HG02943 (cell line): Measurements from ENCODE around the gene PSMB10.
"Not testable (repeated sequence)": the region's sequence is repeated elsewhere in the genome, so short reads cannot be mapped to it uniquely, and the experiment has no call there.

ENCODE experiments used
- ATAC-seq: cut with Tn5 transposase; IDR thresholded peaks from one replicate; pipeline ENCODE4 v1.9.1; 2021; ENCODE audit warnings: mild to moderate bottlenecking, low read depth, moderate library complexity; ENCODE audit not compliant: unreplicated experiment

PSMB10 gene

GRCh38 chr16:67943256-67943618, 6.6 kb upstream of the PSMB10 start:
- ATAC-seq = no peak

GRCh38 chr16:67942510-67943255, 6.0 kb upstream of the PSMB10 start:
- ATAC-seq = no peak

- no peak for ATAC-seq
Measured at GRCh38 chr16:67942200-67942509, 5.5 kb upstream of the PSMB10 start.

GRCh38 chr16:67941469-67942199, 5.0 kb upstream of the PSMB10 start:
- no peak for ATAC-seq

GRCh38 chr16:67940446-67941089, 3.9 kb upstream of the PSMB10 start:
- ATAC-seq = no peak

- ATAC-seq = no peak
Measured at GRCh38 chr16:67939507-67940445, 3.1 kb upstream of the PSMB10 start.

- not testable (repeated sequence) for ATAC-seq
Measured at GRCh38 chr16:67937713-67938112, 1.1 kb upstream of the PSMB10 start.

- ATAC-seq = peak; percentile 54
Measured at GRCh38 chr16:67936880-67937605, 393 bp upstream of the PSMB10 start.

GRCh38 chr16:67935402-67936123, 1.1 kb downstream of the PSMB10 start:
- ATAC-seq = peak; percentile 81

- ATAC-seq = no peak
Measured at GRCh38 chr16:67935101-67935401, 1.6 kb downstream of the PSMB10 start.

- ATAC-seq = no peak
Measured at GRCh38 chr16:67934306-67935100, 2.1 kb downstream of the PSMB10 start.

- ATAC-seq = no peak
Measured at GRCh38 chr16:67933805-67934204, 2.8 kb downstream of the PSMB10 start.

- no peak for ATAC-seq
Measured at GRCh38 chr16:67932462-67932840, 4.2 kb downstream of the PSMB10 start.

GRCh38 chr16:67931712-67932461, 4.8 kb downstream of the PSMB10 start, which contains the start of gene CTRL:
TSS of gene CTRL (minus strand) at chr16:67931862. CDS start at chr16:67931852, 10 bp downstream.
- no peak for ATAC-seq

GRCh38 chr16:67930678-67931211, 5.9 kb downstream of the PSMB10 start:
- ATAC-seq = no peak

GRCh38 chr16:67930191-67930590, 6.5 kb downstream of the PSMB10 start:
- ATAC-seq = no peak

- ATAC-seq = no peak
Measured at GRCh38 chr16:67928561-67929364, 7.9 kb downstream of the PSMB10 start.
